Left ventricle myocardium inferior (tissue), 1 donor: ENCODE results near the gene RAB8A. TPM values are rescaled to one million over a fixed set of nuclear protein-coding genes. Genes with fewer than 3 reads are reported as not detected.
A peak's percentile ranks its signal among the peaks of the same experiment; 100 is the strongest.

Experiments used
- DNase-seq: peaks from one replicate; pipeline ENCODE4 v3.0.0-alpha.2; 2020
- H3K27ac ChIP-seq: fragments of 200-600 bp; replicated peaks from 2 replicates; pipeline ENCODE4 v1.8.0; 2021
- H3K27me3 ChIP-seq: fragments of 200-600 bp; 2 replicates; pipeline ENCODE4 v1.8.0; 2021; ENCODE audit warnings: low read depth
- H3K36me3 ChIP-seq: fragments of 200-600 bp; 2 replicates; pipeline ENCODE4 v1.8.0; 2021
- H3K4me1 ChIP-seq: fragments of 200-600 bp; 2 replicates; pipeline ENCODE4 v1.8.0; 2021
- H3K4me3 ChIP-seq: fragments of 200-600 bp; 2 replicates; pipeline ENCODE4 v1.8.0; 2021; ENCODE audit warnings: mild to moderate bottlenecking, moderate library complexity
- H3K9me3 ChIP-seq: fragments of 200-600 bp; replicated peaks from 2 replicates; pipeline ENCODE4 v1.8.0; 2021
- intact Hi-C: fragments of 100-400 bp; cut with micrococcal nuclease; formaldehyde crosslinking; loops from one replicate; pipeline ENCODE4 v1.11.0; 2022
- total RNA-seq: library from RNA; stranded (reverse); fragmentation: NEBNext Ultra II Directional; extraction: Animal tissue kit (Norgen Biotek cat#: 25700); gene quantifications from one replicate; pipeline ENCODE4 v1.2.1, GENCODE V29; 2021
- TF ChIP-seq, protein P1 (sequence below): fragments of 200-600 bp; IDR thresholded peaks from 2 replicates; pipeline ENCODE4 v1.8.0; 2021; ENCODE audit warnings: antibody characterized with exemption, mild to moderate bottlenecking, borderline replicate concordance
- donor health status: DM: no; HTN: yes; CAD: no; lungs with severe emphysema.

RAB8A gene
- total RNA-seq, 1 donor from 2014 or later: 17.7 TPM

DNA sequence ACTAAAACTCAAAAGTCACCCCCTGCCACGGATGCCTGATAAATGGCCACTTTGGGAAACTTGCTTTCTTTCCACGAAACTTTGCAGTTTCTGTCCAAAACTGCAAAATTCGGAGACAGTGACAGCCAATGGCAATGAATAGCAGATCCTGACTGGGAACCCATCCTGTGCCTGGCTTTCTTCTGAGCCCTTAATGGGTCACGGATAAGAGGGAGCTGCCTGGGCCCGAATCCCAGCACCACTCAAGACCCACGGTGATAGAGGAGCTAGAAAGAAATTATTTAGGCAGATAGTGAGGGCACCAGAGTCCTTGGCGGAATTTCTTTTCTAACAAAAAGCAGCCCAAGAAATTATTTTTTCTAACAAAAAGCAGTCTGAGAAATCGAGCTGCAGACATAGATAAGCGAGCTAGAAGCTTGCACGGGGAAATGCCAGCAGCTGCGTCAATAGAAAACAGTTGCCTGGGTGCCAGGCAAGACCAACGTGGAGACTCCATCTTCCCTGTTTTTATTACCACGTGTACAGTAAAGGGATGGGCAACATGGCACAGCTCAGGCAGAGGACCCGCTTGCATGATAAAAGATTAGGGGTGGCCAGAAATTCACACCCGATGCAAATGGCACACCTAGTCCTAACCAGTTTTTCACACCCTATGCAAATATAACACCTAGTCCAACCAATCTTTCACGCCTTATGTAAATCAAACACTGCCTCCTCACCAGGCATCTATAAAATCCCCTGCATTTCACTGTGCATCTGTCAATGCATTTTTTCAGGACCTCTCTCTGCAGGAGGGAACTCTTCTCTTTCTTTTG lies 24.7 kb downstream of the RAB8A start:
- TF ChIP-seq, protein P1, sequence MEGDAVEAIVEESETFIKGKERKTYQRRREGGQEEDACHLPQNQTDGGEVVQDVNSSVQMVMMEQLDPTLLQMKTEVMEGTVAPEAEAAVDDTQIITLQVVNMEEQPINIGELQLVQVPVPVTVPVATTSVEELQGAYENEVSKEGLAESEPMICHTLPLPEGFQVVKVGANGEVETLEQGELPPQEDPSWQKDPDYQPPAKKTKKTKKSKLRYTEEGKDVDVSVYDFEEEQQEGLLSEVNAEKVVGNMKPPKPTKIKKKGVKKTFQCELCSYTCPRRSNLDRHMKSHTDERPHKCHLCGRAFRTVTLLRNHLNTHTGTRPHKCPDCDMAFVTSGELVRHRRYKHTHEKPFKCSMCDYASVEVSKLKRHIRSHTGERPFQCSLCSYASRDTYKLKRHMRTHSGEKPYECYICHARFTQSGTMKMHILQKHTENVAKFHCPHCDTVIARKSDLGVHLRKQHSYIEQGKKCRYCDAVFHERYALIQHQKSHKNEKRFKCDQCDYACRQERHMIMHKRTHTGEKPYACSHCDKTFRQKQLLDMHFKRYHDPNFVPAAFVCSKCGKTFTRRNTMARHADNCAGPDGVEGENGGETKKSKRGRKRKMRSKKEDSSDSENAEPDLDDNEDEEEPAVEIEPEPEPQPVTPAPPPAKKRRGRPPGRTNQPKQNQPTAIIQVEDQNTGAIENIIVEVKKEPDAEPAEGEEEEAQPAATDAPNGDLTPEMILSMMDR: no peak
- H3K27ac ChIP-seq: no peak overlapping the region
- H3K27me3 ChIP-seq: no peaks in the 10 kb centered on the region
- H3K9me3 ChIP-seq: no peaks in the 10 kb centered on the region
- no peak for DNase-seq
- peaks cover 32% of the 10 kb centered on the region for H3K36me3 ChIP-seq
- H3K4me1 ChIP-seq: no peaks in the 10 kb centered on the region
- intact Hi-C loops: no loop called here
- H3K4me3 ChIP-seq: no peak overlapping the region

DNA sequence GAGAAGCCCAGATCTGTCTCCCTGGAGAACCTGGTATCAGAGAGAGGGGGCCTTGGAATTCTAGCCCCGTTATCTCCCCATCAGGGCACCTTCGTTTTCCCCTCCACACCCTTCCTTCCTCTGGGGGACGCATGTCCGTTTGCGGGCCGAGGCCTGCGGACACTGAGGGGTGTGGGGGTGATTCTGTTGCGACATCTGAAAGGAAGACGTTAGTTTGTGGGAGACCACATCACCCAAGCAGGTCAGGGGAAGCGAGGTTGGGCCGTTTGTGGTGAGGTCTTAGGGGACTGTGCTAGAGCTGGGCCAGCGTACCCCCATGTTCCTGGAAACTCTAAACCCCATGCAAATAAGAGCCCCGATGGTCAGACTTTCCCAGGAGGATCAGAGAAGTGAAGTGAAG lies 28.1 kb downstream of the RAB8A start:
- no peaks in the 10 kb centered on the region for H3K36me3 ChIP-seq
- no peak overlapping the region for H3K4me3 ChIP-seq
- TF ChIP-seq, protein P1: no peak
- H3K27me3 ChIP-seq: peaks cover 17% of the 10 kb centered on the region
- no peak overlapping the region for H3K27ac ChIP-seq
- no peak for DNase-seq
- no peaks in the 10 kb centered on the region for H3K9me3 ChIP-seq
- intact Hi-C loops: no loop called here
- no peaks in the 10 kb centered on the region for H3K4me1 ChIP-seq

DNA sequence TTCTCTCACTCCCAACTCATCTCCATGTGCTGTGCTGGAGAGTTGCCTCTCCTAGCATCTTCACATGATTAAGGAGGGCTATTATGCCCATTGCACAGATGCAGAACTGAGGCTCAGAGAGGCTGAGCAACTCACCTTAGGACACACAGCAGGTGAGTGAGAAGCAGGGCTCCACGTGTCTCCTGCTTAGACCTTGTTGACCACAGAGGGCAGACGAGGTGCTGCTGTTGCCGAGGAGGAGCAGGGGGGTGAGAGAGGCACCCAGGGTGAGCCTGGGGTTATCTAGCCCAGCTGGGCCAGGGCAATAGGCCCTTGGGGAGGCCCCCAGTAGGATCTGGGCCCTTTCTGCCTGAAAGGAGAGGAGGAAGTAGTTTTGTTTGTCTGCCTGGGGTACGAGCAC lies 29.4 kb downstream of the RAB8A start:
- no peak overlapping the region for H3K27ac ChIP-seq
- H3K4me1 ChIP-seq: no peaks in the 10 kb centered on the region
- intact Hi-C loops: no loop called here
- no peak for DNase-seq
- no peak overlapping the region for H3K4me3 ChIP-seq
- no peaks in the 10 kb centered on the region for H3K36me3 ChIP-seq
- H3K27me3 ChIP-seq: peaks cover 29% of the 10 kb centered on the region
- TF ChIP-seq, protein P1: no peak
- no peaks in the 10 kb centered on the region for H3K9me3 ChIP-seq

DNA sequence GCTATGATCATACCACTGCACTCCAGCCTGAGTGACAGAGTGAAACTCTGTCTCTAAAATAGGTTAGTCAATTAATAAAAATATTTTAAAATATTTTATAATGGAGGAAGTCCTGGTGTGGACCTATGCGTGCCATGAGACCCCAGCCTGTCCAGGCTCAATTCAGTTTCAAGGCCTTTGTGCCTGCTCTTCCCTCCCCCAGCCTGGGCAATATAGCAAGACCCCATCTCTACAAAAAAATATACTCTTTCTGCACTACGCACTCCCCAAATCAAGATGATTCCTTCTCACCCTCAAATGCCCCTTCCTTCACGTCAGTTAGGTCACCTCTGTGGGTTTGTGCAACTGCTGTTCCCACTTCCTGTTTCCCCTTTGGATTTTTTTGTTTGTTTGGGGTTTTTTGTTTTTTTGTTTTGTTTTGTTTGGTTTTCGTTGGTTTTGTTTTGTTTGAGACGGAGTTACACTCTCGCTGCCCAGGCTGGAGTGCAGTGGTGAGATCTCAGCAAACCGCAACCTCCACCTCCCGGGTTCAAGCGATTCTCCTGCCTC lies 30.4 kb downstream of the RAB8A start:
- intact Hi-C loops: no loop called here
- H3K36me3 ChIP-seq: no peaks in the 10 kb centered on the region
- no peak for DNase-seq
- no peak overlapping the region for H3K4me3 ChIP-seq
- H3K4me1 ChIP-seq: no peaks in the 10 kb centered on the region
- H3K9me3 ChIP-seq: no peaks in the 10 kb centered on the region
- TF ChIP-seq, protein P1: no peak
- H3K27ac ChIP-seq: no peak overlapping the region
- H3K27me3 ChIP-seq: peaks cover 29% of the 10 kb centered on the region

DNA sequence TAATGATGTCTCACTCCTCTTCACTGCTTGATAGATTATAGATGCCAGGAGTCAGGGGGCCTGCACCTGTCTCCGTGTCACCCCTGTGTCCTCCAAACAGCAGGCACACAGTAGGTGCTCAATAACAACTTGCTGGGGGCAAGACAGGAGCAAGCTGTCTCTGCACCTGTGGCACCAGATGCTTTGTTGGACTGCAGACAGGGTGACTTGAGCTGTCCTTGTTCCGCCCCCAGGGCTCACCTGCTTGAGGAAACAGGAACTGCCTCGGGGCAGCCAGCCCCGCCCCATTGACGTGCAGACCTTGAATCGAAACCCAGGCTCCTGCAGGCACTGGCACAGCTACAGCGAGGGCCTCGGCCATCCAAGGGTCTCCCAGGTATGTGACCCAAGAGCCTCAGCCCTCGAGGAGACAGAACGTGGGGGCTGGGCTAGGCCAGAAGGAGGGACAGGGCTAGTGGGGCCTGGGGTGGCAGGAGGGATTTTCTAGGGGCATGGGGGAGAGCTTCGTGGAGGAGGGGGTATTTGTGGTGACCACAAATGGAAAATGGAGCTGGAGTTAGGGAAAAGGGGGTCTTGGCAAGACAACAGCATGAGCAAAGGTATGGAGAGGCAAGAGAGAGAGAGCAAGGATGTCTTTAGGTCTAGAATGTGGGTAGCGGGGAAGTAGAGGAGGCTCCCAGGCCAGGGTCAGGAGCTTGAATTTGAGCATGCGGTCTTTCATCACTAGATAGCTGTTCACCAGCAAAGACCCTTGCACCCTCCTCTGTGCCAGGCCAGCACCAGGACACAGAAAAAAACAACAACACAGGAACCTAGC lies 31.9 kb downstream of the RAB8A start, which contains the start of gene HSH2D:
Gene HSH2D (plus strand): TSS at position 287 of the 817 bp plus-strand sequence. CDS start 5,066 bp downstream, outside the sequence.
- TF ChIP-seq, protein P1: no peak
- no peak within 1 kb of the TSS for H3K4me3 ChIP-seq
- intact Hi-C loops: no loop called here
- no peaks in the 10 kb centered on the region for H3K36me3 ChIP-seq
- H3K27ac ChIP-seq: no peak within 1 kb of the TSS
- H3K9me3 ChIP-seq: no peaks in the 10 kb centered on the region
- peaks cover 29% of the 10 kb centered on the region for H3K27me3 ChIP-seq
- DNase-seq: peak; percentile 36
- no peaks in the 10 kb centered on the region for H3K4me1 ChIP-seq
